ENCODE measurements around the gene CLCN5.

CLCN5 gene

DNA sequence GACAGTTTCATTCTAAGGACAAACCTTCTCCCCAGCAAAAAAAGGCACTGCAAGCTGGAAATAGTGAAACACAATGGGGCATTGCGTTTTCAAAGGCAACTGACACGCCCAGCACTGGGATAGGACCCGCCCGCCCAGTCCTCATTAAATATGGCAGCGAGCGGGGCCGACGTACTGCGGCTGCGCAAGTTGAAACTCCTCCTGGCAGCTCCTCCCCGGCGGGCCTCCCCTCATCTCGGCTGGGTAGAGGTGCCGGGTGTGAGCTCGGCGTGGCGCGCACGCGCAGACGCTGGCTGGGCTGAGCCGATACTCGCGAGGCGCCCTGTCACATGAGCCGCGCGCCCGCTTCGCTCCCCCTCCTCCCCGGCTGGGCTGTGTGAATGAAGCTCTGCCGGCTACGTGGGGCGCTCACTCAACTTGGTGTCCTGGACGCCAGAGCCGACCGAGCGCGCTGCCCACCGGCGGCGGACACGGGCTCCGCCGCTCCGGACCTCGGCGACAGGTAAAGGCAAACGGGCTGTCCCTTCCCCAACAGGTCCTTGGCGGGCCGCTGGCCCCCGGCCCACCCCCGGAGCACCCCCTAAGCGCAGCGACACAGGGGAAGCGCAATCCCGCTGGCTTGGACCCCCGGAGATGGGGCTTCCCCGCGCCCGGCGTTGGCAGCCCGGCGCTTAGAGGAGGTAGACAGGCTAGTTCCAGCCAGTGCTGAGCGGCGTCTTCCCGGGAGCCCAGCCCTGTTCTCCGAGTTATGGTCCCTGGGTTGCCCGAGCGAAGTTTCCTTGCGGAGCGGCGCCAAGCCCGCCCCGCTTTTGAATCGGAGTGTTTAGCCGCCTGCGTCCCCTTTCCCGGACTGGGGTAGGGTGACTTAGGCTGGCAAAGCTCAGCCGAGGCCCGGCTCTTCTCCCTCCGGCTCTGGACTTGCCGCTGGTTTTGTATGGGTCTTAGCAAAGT is at the start of gene CLCN5:
TSS of gene CLCN5 (plus strand) at position 306 of the 951 bp plus-strand sequence. CDS start 2,703 bp downstream, outside the sequence.
- peak; percentile 83 for DNase-seq

DNA sequence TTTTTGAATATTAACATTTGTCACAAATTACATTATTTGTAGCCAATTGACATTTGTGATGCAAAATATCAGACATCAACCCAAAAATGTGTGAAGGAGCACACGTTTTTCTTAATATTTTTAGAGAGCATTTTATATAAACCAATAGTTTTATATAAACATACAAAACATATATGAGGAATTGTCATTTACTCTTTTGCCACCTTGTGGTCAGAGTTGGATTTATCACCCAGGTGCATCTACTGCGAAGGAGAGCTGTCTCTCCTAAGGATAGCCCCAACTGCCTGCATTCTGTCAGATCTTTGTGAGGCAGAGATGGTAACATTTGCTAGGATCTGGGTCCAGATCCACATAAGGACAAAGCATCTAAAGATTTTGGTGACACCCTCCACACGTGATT is 45.6 kb upstream of the CLCN5 start:
- DNase-seq: no peak

DNA sequence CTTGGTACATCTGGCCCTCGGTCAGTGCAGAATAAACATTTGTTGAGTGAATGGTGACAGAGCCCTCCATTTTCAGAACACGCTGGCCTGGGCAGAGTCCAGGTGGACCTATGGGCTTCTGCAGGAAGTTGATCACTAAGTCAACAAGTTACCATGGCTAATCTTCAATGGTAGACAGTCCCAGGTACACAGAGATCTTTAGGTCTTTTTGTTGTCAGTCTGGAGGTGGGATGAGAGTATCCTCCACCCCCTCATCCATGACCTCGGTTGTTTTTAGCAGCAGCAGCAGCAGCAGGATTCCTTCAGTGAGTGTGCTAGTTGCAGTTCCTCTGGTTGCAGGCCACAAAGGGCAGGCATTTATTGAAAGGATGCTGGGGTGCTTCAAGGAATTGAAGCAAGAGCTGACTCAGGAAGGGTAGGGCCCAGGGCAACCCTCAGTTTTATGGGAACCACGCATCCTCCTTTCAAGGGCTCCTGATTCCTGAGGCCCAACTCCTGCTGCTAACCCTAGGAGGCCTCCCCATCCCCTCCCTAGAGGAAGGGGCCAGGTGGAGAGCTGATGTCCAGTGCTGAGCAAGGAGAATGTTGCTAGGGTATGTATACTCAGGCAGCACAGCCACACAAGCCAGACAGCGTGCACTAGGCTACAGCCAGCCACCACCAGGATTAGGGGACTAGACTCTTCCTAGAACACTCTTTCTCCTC is 44.8 kb upstream of the CLCN5 start:
- no peak for DNase-seq

DNA sequence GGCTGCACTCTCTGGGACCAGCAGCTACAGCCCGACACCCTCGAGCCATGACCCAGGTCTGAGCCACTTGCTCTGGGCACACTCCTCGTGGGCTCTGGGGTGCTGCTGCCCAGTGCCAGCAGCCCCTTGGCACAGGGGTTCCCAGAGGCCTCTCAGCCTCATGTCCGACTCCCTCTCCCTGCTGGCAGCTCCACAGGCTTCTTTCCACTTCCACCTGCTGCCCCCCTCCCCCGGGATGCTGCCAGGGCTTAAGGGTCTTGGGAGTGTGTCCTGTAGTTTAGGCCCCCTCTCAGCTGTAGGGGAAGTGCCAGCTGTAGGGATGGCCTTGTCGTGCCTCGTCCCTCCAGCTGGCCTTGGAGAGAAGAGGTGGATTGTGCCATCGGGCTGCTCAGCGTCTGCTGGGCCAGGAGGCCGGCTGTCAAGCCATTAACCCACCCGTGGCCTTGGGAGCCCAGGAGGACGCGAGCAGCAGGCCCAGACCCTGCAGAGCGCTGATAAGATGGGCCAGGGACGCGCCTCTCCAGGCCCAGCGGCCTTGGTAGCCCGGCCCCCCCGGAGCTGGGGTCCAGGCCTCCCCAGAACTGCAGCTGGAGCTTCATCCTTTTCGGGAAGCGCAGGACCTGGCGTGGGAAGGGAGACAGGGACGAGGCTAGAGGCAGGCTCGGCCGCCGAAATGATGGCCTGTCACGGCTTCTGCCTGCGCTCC is 44.1 kb upstream of the CLCN5 start:
- DNase-seq: no peak

DNA sequence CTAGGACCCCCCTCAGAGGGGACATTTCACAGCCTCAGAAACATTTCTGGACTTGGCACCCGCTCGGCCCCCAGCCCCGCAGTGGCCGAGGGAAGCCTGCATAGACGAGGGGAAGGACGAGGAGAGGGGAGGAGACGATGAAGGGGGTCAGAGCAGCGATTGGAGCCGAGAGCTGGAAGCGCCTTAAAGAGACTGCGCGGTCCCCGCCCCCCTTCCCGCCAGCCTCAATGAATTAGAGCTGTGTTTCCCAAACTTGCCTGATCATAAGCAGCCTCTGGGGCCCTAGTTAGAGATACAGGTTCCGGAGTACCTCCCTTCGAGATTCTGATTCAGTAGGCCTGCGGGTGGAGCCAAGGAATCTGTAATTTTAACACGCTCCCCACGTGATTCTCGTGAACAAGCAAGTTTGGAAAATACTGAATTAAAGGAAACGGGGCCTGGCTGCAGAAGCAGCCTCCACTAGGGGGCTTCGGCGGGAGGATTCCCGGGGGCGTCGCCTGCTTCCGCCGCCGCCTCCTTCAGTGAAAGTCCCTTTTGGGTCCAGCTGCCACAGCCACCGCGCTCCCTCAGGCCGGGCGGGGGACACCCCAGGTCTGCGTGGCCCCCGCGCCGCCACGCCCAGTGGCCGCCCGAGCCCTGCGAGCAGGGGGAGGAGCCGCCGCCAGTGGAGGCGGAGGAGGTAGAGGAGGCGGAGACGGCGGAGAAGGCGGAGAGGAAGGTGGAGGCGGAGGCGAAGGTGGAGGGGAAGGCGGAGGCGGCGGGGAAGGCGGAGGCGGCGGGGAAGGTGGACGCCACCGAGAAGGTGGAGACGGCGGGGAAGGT is 43.4 kb upstream of the CLCN5 start, which contains the start of gene USP27X:
TSS of gene USP27X (plus strand) at position 651 of the 822 bp plus-strand sequence. CDS start 824 bp downstream, outside the sequence.
- no peak for DNase-seq

DNA sequence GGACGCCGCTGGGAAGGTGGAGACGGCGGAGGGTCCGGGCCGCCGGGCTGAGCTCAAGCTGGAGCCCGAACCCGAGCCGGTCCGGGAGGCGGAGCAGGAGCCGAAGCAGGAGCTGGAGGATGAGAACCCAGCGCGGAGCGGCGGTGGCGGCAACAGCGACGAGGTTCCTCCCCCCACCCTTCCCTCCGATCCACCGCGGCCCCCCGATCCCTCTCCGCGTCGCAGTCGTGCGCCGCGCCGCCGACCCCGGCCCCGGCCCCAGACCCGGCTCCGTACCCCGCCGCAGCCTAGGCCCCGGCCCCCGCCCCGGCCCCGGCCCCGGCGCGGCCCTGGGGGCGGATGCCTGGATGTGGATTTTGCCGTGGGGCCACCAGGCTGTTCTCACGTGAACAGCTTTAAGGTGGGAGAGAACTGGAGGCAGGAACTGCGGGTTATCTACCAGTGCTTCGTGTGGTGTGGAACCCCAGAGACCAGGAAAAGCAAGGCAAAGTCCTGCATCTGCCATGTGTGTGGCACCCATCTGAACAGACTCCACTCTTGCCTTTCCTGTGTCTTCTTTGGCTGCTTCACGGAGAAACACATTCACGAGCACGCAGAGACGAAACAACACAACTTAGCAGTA is 42.6 kb upstream of the CLCN5 start:
- DNase-seq: no peak

DNA sequence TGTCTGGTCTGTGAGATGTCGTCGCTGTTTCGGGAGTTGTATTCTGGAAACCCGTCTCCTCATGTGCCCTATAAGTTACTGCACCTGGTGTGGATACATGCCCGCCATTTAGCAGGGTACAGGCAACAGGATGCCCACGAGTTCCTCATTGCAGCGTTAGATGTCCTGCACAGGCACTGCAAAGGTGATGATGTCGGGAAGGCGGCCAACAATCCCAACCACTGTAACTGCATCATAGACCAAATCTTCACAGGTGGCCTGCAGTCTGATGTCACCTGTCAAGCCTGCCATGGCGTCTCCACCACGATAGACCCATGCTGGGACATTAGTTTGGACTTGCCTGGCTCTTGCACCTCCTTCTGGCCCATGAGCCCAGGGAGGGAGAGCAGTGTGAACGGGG is 41.7 kb upstream of the CLCN5 start:
- no peak for DNase-seq

DNA sequence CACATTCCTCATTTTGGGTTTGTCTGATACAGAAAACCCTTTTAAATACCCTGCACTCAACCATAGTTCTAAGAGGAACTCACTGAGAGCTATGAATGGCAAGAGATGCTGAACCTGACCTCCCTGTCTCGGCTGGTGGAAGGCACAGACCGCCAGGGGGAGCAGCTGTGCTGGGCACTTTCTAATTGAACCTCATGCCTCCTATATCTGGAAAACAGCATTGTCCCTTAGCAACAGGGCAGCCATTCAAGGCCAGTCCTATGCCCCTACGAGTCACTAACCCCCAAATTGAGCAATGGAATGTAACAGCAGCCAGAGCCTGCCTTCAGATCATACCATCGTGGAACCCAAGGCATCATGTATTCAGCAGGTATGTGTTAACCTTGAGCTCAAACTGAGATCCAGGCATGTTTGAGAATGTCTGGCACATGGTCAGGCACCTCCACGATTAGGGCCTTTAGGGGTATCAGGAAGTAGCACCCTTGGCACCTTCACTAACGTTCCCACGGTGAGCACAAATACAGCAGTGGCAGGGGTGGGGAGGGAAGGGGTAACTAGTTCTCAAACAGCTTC is 38.0 kb upstream of the CLCN5 start:
- no peak for DNase-seq

DNA sequence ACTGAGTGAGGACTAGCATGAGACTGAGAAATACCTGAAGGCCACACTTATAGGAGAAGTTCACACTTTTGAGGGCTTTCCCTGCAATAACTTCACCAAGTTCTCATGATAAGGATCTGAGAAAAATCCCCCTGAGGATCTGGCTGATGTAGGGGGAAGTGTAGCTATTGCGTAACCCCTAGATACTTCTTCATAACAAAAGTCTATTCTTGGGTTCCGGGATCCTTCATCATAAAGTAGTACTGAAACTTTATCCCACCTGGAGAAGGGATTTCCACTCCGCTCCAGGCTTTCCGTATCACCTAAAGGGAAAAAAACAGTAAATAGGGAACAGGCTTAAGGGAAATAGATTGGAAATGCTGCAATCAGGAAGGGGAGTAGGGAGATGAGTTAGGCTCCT is 29.9 kb upstream of the CLCN5 start:
- DNase-seq: no peak

DNA sequence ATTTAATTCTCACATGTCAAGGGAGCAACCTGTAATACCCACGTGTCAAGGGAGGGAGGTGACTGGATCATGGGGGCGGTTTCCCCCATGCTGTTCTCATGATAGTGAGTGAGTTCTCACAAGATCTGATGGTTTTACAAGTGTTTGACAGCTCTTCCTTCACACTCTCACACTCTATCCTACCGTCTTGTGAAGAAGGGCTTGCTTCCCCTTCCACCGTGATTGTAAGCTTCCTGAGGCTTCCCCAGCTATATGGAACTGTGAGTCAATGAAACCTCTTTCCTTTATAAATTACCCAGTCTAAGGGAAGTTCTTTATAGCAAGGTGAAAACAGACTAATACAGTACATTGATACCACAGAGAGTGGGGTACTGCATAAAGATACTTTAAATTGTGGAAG is 25.4 kb upstream of the CLCN5 start:
- DNase-seq: no peak

DNA sequence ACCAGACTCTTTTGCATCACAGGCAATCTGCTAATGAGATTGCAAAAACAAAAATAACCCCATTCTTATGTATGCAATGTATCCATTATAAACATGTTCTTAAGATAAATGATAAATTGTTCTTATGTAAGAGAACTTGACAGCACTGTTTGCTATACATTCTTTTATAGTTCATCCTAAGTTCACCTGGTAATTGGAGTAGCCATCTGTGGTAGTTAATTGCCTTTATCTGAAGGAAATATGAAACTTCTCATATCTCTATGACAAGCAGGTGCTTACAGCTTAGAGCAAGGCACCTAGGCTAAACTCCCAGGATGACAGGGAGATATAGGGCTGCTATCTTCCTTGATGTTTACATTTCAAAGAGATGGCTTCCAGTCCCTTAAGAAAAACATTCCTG is 21.3 kb upstream of the CLCN5 start:
- DNase-seq: no peak

DNA sequence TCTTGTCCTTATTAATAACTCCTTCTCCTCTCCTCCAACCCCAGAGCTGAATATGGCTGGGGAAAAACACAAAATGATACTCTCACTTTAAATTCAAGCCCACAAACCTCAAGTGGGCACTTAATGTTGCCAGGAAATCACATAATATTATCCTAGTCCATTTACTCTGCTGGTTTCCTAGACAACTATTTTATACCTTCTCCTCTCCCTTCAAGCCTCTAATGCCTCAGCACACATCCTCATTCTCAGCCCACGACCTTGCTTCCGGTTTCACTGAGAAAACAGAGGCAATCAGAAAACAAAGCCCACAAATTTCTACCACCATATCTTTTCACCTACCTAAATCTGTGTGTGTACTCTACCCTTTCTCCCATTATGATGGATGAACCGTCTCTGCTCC is 12.1 kb upstream of the CLCN5 start:
- no peak for DNase-seq

DNA sequence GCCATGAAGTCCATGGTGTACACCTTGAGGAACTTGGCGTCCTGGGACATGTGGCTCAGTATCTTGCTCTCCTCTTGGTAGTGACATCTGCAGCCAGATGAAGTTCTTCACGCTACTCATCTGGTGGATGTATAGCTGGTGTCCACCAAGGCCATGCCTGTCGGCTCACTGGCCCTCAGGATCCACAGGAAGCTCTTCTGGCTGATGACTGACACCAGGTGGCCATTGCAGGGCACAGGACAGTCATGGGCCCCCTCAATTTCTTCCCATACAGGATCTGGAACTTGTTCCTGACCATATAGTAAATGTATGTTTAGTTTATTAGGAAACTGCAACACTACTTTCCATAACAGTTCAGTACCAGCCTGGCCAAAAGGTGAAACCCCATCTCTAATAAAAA is 10.3 kb upstream of the CLCN5 start:
- DNase-seq: no peak

DNA sequence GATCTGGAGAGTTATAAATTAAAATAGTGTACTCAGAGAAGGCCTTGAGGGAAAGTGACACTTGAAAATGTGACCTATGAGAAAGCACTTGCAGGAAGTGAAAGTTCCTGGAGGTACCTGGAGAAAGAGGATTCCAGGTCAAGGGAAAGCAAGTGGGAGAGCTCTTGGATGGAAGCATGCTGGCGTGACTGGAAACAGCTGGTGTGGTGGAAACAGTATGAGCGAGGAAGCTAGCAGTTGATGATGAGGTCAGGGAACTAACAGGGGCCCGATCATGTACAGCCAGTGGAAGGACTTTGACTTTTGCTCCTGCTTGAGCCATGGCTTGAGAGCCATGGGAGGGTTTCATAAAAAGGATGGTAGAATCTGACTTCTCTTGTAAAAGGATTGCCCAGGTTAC is 9.5 kb upstream of the CLCN5 start:
- no peak for DNase-seq

DNA sequence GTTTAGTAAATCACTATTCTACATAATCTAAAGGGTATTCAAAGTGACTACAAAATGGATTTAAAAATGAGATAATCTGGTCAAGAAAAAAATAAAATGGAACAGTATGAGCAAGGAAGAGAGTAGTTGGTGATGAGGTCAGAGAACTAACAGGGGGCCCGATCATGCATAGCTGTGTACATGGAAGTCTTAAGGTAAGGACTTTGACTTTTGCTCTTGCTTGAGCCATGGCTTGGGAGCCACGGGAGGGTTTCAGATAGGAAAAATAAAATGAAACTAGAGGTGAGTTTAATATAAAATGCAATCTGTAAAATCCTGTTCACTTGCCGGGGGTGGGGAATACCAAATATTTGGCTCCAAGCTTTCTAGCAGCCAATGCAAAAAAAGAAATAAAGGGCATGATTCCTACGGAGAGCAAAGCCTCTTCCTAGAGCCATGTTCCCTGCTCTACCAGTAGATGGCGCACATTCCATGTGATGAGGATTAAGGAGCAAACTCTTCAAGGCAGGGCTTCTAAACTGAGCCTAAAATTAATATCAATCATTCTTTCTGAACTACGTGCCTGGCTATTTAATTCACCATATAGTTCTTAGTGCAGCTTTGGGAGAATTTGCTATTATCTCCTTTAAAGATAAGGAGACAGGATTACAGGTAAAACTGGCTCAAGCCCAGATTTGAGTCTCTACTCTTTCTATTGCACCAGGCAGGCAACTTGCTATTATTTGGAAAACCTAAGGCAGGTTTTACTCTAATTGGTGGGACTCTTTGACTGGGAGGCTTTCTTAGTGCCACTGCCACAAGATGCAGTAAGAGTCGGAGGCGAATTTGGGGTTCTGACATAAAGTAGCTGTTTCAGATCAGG is 6.8 kb upstream of the CLCN5 start:
- no peak for DNase-seq

DNA sequence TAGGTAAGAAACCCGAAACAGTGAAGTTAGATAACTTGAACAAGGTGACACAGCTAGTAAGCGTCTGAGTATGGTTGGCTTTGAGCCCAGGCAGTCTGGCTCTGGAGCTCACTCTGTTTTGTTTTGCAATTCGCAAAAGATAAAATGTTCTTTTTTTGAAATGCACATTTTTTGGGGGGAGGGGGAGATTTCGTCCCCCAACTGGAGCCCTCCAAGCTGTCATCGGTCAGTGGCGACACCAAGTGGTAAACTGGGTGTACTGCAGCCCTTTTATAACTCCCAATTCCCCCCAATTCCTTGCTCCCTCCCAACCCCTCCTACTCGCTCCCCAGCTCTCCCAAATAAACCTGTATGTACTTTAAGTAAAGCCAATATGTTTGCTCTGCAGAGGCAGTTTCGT is 2.8 kb upstream of the CLCN5 start:
- DNase-seq: no peak

DNA sequence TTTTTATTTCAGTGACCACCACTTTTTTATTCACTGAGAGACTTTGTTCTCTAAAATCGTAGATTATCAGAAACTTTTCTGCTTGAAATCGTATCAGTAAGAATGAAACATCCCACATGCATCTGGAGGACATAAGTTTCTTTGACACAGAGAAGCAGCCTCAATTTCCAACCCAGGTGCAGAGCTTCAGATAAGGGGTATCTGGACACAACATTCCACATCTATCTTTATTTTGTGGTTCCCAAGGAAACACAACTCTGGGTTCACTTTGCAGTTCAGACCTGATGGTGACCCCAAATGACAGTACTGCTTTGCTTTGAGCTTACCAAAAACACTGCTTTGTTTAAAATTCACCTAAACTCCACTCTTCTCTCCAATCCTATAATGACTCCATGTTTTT is 1.3 kb upstream of the CLCN5 start:
- no peak for DNase-seq

DNA sequence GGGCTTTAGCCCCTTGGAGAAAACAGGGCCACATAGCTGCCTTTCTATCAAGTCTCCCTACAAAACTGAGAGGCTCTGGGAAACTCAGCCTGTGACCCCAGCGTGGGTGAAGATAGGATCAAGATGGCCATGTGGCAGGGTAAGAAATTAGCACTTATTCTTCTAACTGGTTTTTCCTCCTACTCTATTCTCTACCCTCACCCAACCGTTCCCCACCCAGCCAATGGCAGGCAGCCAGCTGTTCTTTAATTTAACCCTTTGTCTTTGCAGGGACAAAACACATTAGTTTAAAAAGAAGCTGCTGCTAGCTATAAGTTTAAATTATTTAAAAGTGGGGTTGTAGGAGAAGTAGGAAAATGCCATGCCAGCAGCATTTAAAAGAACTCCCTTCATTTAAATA is 2.8 kb downstream of the CLCN5 start:
- DNase-seq: no peak

DNA sequence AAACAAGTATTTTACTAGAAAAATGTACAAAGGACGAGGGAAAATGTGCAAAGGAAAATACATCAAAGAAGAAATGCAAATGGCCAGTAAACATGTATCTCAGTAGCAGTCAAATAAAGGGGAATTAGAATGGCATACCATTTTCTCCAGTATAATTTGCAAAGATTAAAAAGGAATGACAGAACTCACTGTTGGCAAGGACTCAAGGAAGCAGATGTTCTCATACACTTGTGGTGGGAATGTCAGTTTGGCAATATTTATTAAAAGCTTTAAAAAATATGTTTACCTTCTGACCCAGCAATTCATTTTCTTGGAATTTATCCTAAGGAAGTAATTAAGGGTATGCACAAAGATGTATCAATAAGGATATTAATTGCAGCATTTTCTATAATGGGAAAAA is 7.6 kb downstream of the CLCN5 start:
- DNase-seq: no peak

DNA sequence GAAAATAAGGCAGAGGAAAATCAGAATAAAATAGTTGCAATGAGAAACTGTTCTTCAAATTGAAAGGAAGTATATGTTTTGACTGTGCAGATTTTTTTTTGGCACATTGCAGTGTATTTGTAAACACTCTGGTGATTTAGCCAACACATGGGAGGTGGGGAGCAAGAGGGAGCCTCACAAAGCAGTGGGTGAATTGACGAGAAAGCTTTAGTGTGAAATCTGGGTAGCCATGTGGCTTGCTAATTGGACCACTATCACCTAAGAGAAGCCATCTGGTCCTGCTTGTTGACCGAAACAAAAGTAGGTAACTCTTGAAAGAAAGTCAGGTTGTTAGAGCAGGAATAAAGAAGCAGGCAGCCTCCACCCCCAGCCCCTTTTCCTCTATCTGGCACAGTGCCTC is 10.4 kb downstream of the CLCN5 start:
- DNase-seq: no peak

DNA sequence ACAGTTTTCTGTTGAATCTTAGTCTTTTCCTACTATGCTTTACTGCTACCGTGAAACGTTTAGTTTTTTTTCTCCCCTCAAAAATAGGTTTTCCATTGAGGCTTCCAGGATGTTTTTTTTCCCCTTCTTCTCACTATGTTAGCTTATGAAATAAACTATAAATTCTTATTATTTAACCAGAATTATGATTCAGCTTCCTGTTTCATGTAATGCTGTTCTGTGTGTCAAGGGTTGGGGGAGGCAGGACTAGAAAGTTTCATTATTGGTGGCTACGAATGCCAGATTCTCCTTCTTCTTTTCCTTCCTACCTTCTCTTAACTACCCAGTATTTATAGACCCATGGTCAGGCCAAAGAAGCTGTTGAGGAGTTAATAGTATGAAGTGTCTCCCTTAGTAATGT is 11.8 kb downstream of the CLCN5 start:
- no peak for DNase-seq
